CD14-positive monocyte (primary cell): ENCODE data around the gene RECQL5. TPM values are rescaled to one million over a fixed set of nuclear protein-coding genes. Genes with fewer than 3 reads are reported as not detected.

Source experiments
- DNase-seq, 3 donors: peaks; one replicate each; pipeline ENCODE4 v3.0.0-alpha.2; 2011 to 2022
- H2AFZ ChIP-seq: 2 replicates; pipeline ENCODE4 v1.6.0; 2012; ENCODE audit warnings: mild to moderate bottlenecking, low read depth, low read length, inconsistent platforms; ENCODE audit not compliant: insufficient read depth, poor library complexity, severe bottlenecking
- H3K27ac ChIP-seq, 2 donors: 1 replicate in 1 of 2; 2 replicates in 1 of 2; pipeline ENCODE4 v1.5.1; 2012 to 2013; ENCODE audit warnings: low read length in 2 of 2, control low read depth in 1 of 2, inconsistent platforms in 1 of 2, low read depth in 1 of 2, mild to moderate bottlenecking in 1 of 2
- H3K27me3 ChIP-seq, 2 donors: one replicate each; pipeline versions ENCODE4 v1.6.0 to v1.6.1; 2011 to 2013; ENCODE audit warnings: low read length in 2 of 2; ENCODE audit not compliant: control insufficient read depth in 2 of 2, insufficient read depth in 2 of 2
- H3K36me3 ChIP-seq, 2 donors: replicated peaks in 1 of 2; 1 replicate in 1 of 2; 2 replicates in 1 of 2; pipeline versions ENCODE4 v1.5.1 to v1.6.1; 2012 to 2013; ENCODE audit warnings: low read length in 2 of 2, control low read depth in 1 of 2, inconsistent platforms in 1 of 2, mild to moderate bottlenecking in 1 of 2; ENCODE audit not compliant: insufficient read depth in 2 of 2, control insufficient read depth in 1 of 2
- H3K4me1 ChIP-seq, 2 donors: 1 replicate in 1 of 2; 2 replicates in 1 of 2; pipeline versions ENCODE4 v1.5.1 to v1.6.1; 2012 to 2013; ENCODE audit warnings: low read length in 2 of 2, control low read depth in 1 of 2, inconsistent platforms in 1 of 2, mild to moderate bottlenecking in 1 of 2, moderate library complexity in 1 of 2; ENCODE audit not compliant: insufficient read depth in 2 of 2, control insufficient read depth in 1 of 2
- H3K4me2 ChIP-seq: replicated peaks from 2 replicates; pipeline ENCODE3; 2012; ENCODE audit warnings: low read length, moderate library complexity, mild to moderate bottlenecking; ENCODE audit not compliant: poor library complexity, severe bottlenecking; ENCODE audit errors: extremely low read depth
- H3K4me3 ChIP-seq, 3 experiments: fragments of 200-600 bp in 1 of 3; sonication (generic) in 1 of 3; replicated peaks in 1 of 3; 1 replicate in 2 of 3; 2 replicates in 1 of 3; pipeline ENCODE4 v1.5.1; 2011 to 2013; ENCODE audit warnings: low read length in 3 of 3, mild to moderate bottlenecking in 3 of 3, control low read depth in 2 of 3, low read depth in 2 of 3, inconsistent platforms in 1 of 3, moderate library complexity in 1 of 3
- H3K79me2 ChIP-seq: 2 replicates; pipeline ENCODE4 v1.6.0; 2012; ENCODE audit warnings: mild to moderate bottlenecking, control low read depth, inconsistent platforms, low read length, moderate library complexity; ENCODE audit not compliant: insufficient read depth
- H3K9ac ChIP-seq: 2 replicates; pipeline ENCODE4 v1.6.0; 2017; ENCODE audit warnings: low read length, mild to moderate bottlenecking; ENCODE audit not compliant: insufficient read depth, poor library complexity, severe bottlenecking
- H3K9me3 ChIP-seq, 2 donors: replicated peaks in 1 of 2; 1 replicate in 1 of 2; 2 replicates in 1 of 2; pipeline versions ENCODE4 v1.5.1 to v1.6.1; 2012 to 2013; ENCODE audit warnings: low read length in 2 of 2, control low read depth in 1 of 2; ENCODE audit not compliant: control insufficient read depth in 1 of 2, insufficient read depth in 1 of 2
- H4K20me1 ChIP-seq: 2 replicates; pipeline ENCODE4 v1.6.0; 2012; ENCODE audit warnings: mild to moderate bottlenecking, low read length, control low read depth, moderate library complexity; ENCODE audit not compliant: insufficient read depth
- H3K27ac Mint-ChIP-seq, 7 donors: one replicate each; pipeline ENCODE4 v1.8.0; 2020; ENCODE audit warnings: mild to moderate bottlenecking in 7 of 7, mixed read lengths in 7 of 7, moderate library complexity in 6 of 7, inconsistent platforms in 2 of 7
- H3K27me3 Mint-ChIP-seq, 3 donors: one replicate each; pipeline ENCODE4 v1.8.0; 2021 to 2022; ENCODE audit warnings: low read depth in 3 of 3, mild to moderate bottlenecking in 3 of 3, mixed read lengths in 3 of 3, moderate library complexity in 3 of 3, inconsistent platforms in 1 of 3
- H3K36me3 Mint-ChIP-seq, 2 donors: one replicate each; pipeline ENCODE4 v1.8.0; 2020; ENCODE audit warnings: mixed read lengths in 2 of 2, inconsistent platforms in 1 of 2, mild to moderate bottlenecking in 1 of 2
- H3K4me1 Mint-ChIP-seq: one replicate; pipeline ENCODE4 v1.8.0; 2020; ENCODE audit warnings: mild to moderate bottlenecking, mixed read lengths
- H3K4me3 Mint-ChIP-seq, 2 donors: one replicate each; pipeline ENCODE4 v1.8.0; 2020; ENCODE audit warnings: mild to moderate bottlenecking in 2 of 2, mixed read lengths in 2 of 2, moderate library complexity in 1 of 2
- H3K9me3 Mint-ChIP-seq, 7 donors: one replicate each; pipeline ENCODE4 v1.8.0; 2020 to 2022; ENCODE audit warnings: mixed read lengths in 7 of 7, mild to moderate bottlenecking in 6 of 7, moderate library complexity in 6 of 7, inconsistent platforms in 2 of 7
- WGBS: methylation state at CpG from one replicate; pipeline ENCODE4 v1.1.5; 2013; ENCODE audit warnings: missing lambda C conversion rate; ENCODE audit not compliant: insufficient coverage; 5-methylcytosine and 5-hydroxymethylcytosine counted together
- intact Hi-C, 2 donors: fragments of 100-400 bp; cut with micrococcal nuclease; formaldehyde crosslinking; loops; one replicate each; pipeline versions ENCODE4 v1.15.0 to v1.15.1; 2023
- polyA plus RNA-seq, 3 donors: library from polyadenylated mRNA; depleted of rRNA in 1 of 3; unstranded in 2 of 3; stranded (reverse) in 1 of 3; fragments of 300-500 nt in 2 of 3; fragments of >200 nt in 1 of 3; fragmentation: Illumina TruSeq in 2 of 3; gene quantifications; 1 replicate in 2 of 3; 2 replicates in 1 of 3; pipeline ENCODE4 v1.2.3, GENCODE V29; 2012 to 2021
- TF ChIP-seq, protein P1 (sequence below): fragments of 200-600 bp; IDR thresholded peaks from one replicate; pipeline ENCODE4 v1.8.0; 2022; ENCODE audit warnings: antibody characterized with exemption, mild to moderate bottlenecking

The RECQL5 gene
- polyA plus RNA-seq, 3 donors, result 3.1 to 27.7 (median 4.4) TPM

DNA sequence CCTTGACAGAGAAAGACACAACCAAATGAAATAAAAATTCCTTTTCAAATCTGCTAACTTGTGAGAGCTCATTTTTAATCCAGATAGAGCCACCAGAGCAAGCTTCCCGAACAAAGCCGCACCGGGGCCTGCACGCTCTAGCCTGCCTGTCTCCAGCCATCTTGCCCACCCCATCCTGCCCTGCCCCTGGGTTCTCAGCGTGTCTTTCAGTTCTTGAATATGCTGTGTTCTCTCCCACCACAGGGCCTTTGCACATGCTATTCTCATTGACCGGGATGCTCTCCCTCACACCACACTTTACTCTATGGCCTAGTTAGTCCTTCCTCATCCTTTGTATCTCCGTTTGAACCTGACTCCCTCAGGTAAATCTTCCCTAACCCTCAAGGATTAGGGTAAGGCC lies 19.0 kb downstream of the RECQL5 start:
- H3K36me3 ChIP-seq, result peaks cover 36 to 50% of the 10 kb centered on the region in 2 donors
- H3K4me1 ChIP-seq, result peaks cover 17 to 19% of the 10 kb centered on the region in 2 donors
- H3K9me3 Mint-ChIP-seq, result peaks cover 0 to 2% (median 0%) of the 10 kb centered on the region in 7 donors
- 100% methylated on average over 5 of the region's 7 CpGs for WGBS
- H3K4me2 ChIP-seq, result no peak overlapping the region
- no peaks in the 10 kb centered on the region for H3K79me2 ChIP-seq
- H3K4me3 Mint-ChIP-seq, result no peak overlapping the region
- peaks cover 41 to 76% of the 10 kb centered on the region in 2 donors for H3K36me3 Mint-ChIP-seq
- TF ChIP-seq, protein P1, sequence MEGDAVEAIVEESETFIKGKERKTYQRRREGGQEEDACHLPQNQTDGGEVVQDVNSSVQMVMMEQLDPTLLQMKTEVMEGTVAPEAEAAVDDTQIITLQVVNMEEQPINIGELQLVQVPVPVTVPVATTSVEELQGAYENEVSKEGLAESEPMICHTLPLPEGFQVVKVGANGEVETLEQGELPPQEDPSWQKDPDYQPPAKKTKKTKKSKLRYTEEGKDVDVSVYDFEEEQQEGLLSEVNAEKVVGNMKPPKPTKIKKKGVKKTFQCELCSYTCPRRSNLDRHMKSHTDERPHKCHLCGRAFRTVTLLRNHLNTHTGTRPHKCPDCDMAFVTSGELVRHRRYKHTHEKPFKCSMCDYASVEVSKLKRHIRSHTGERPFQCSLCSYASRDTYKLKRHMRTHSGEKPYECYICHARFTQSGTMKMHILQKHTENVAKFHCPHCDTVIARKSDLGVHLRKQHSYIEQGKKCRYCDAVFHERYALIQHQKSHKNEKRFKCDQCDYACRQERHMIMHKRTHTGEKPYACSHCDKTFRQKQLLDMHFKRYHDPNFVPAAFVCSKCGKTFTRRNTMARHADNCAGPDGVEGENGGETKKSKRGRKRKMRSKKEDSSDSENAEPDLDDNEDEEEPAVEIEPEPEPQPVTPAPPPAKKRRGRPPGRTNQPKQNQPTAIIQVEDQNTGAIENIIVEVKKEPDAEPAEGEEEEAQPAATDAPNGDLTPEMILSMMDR, result no peak
- H3K27ac ChIP-seq, result no peak overlapping the region
- no peak for DNase-seq
- H3K4me1 Mint-ChIP-seq, result peaks cover 20% of the 10 kb centered on the region
- no peak overlapping the region for H3K9ac ChIP-seq
- H3K27ac Mint-ChIP-seq, result peak overlapping the region in 1 of 7 donors; percentile 55
- H3K27me3 ChIP-seq, result no peaks in the 10 kb centered on the region
- peaks cover 0 to 3% (median 2%) of the 10 kb centered on the region in 3 donors for H3K27me3 Mint-ChIP-seq
- no peaks in the 10 kb centered on the region for H4K20me1 ChIP-seq
- H3K9me3 ChIP-seq, result no peaks in the 10 kb centered on the region
- H3K4me3 ChIP-seq, result no peak overlapping the region
- H2AFZ ChIP-seq, result no peak overlapping the region
- intact Hi-C loops, result no loop called here

DNA sequence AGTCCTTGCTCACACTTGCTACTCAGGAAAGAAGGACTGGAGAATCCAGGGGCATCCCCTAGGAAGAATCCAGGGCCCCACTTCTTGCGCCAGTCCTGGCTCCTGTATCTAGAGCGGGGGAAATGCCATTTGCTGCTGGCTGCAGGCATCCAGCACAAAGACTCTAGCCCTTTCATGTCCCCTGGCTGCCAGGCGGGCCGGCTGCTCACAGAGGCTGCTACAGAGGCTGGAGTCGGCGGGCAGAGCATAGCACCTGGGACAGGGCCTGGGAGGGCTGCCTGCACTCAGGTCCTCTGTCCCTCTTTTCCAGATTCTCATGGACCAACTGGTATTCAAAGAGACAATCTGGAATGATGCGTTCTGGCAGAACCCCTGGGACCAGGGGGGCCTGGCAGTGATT lies 19.9 kb downstream of the RECQL5 start:
- Mint-ChIP-seq H3K36me3 (peaks cover 37 to 71% of the 10 kb centered on the region in 2 donors), H3K27me3 (peaks cover 0 to 2% (median 2%) of the 10 kb centered on the region in 3 donors), H3K9me3 (peaks cover 0 to 2% (median 0%) of the 10 kb centered on the region in 7 donors), H3K4me1 (peaks cover 22% of the 10 kb centered on the region), H3K27ac (no peak overlapping the region), H3K4me3 (no peak overlapping the region)
- Histone ChIP-seq H2AFZ (no peak overlapping the region), H3K27me3 (no peaks in the 10 kb centered on the region), H3K9ac (no peak overlapping the region), H3K4me3 (no peak overlapping the region), H3K4me1 (peaks cover 12 to 19% of the 10 kb centered on the region in 2 donors), H3K27ac (no peak overlapping the region), H3K9me3 (no peaks in the 10 kb centered on the region), H3K4me2 (no peak overlapping the region), H3K79me2 (no peaks in the 10 kb centered on the region), H4K20me1 (no peaks in the 10 kb centered on the region), H3K36me3 (peaks cover 31 to 46% of the 10 kb centered on the region in 2 donors)
- intact Hi-C loops, result no loop called here
- 94% methylated on average over 7 of the region's 7 CpGs for WGBS
- TF ChIP-seq, protein P1, result no peak
- no peak for DNase-seq
